ENCODE measurements around the gene ARRDC2. TPM values are rescaled to one million over a fixed set of nuclear protein-coding genes. Genes with fewer than 3 reads are reported as not detected.

ARRDC2 gene
- total RNA-seq, 1 experiment from 2014 or later = 9.2 TPM

GRCh38 chr19:18007917-18008673, at the start of gene ARRDC2 (continued):
- no peak for TF ChIP-seq CDX4 (CRISPR knock-in tag; IDR thresholded peaks at IDR 0.05; ENCODE audit: borderline replicate concordance)
- TF ChIP-seq MYBL2 (CRISPR knock-in tag; IDR thresholded peaks at IDR 0.05) = no peak
- TF ChIP-seq ZMAT4 (CRISPR knock-in tag; IDR thresholded peaks at IDR 0.05) = no peak
- no peak for TF ChIP-seq AR (CRISPR knock-in tag; IDR thresholded peaks at IDR 0.05)
- TF ChIP-seq GRHL2 (CRISPR knock-in tag; IDR thresholded peaks at IDR 0.05; ENCODE audit: insufficient replicate concordance, severe bottlenecking) = no peak
- TF ChIP-seq E2F1 (CRISPR knock-in tag; IDR thresholded peaks at IDR 0.05) = no peak
- TF ChIP-seq USF1 (CRISPR knock-in tag; IDR thresholded peaks at IDR 0.05) = no peak
- TF ChIP-seq JAZF1 (CRISPR knock-in tag; IDR thresholded peaks at IDR 0.05) = no peak
- no peak for TF ChIP-seq NFATC4 (CRISPR knock-in tag; IDR thresholded peaks at IDR 0.05)
- no peak for TF ChIP-seq ZBTB43 (CRISPR knock-in tag; IDR thresholded peaks at IDR 0.05)
- TF ChIP-seq ZBTB21 (CRISPR knock-in tag; IDR thresholded peaks at IDR 0.05; ENCODE audit: borderline replicate concordance) = no peak
- TF ChIP-seq OVOL2 (CRISPR knock-in tag; IDR thresholded peaks at IDR 0.05; ENCODE audit: borderline replicate concordance) = no peak
- TF ChIP-seq CREM (CRISPR knock-in tag; IDR thresholded peaks at IDR 0.05) = no peak
- TF ChIP-seq ATF2 (CRISPR knock-in tag; IDR thresholded peaks at IDR 0.05; ENCODE audit: borderline replicate concordance, low read depth) = no peak
- no peak for TF ChIP-seq ARID4B (CRISPR knock-in tag; IDR thresholded peaks at IDR 0.05; ENCODE audit: borderline replicate concordance)
- peak; percentile 56; the same call in 1 of the 2 replicates for TF ChIP-seq CBFB (CRISPR knock-in tag; IDR thresholded peaks at IDR 0.05; ENCODE audit: low read depth)
- TF ChIP-seq ZNF416 (CRISPR knock-in tag; IDR thresholded peaks at IDR 0.05) = no peak
- no peak for TF ChIP-seq ZNF317 (CRISPR knock-in tag; IDR thresholded peaks at IDR 0.05; ENCODE audit: borderline replicate concordance, low read depth)
- TF ChIP-seq NFYB (CRISPR knock-in tag; conservative IDR thresholded peaks at IDR 0.05; ENCODE audit: low read depth) = peak; percentile 41
- no peak for TF ChIP-seq TEAD1 (CRISPR knock-in tag; IDR thresholded peaks at IDR 0.05)
- no peak for TF ChIP-seq ATF6 (CRISPR knock-in tag; IDR thresholded peaks at IDR 0.05)

All from WTC11 (cell line).